H9 (cell line): Measurements from ENCODE around the gene PLS1. TPM values are rescaled to one million over a fixed set of nuclear protein-coding genes. Genes with fewer than 3 reads are reported as not detected.
A peak's percentile ranks its signal among the peaks of the same experiment; 100 is the strongest.

Experiments used
- DNase-seq: peaks from one replicate; pipeline ENCODE4 v3.0.0-alpha.2; 2017
- H2AFZ ChIP-seq: one replicate; pipeline ENCODE4 v1.6.1; 2013; ENCODE audit warnings: mild to moderate bottlenecking, low read length, control low read depth, moderate library complexity
- H2AK5ac ChIP-seq: 2 replicates; pipeline ENCODE4 v1.6.1; 2013; ENCODE audit warnings: low read length, control low read depth, mixed read lengths; ENCODE audit not compliant: insufficient read length
- H2BK120ac ChIP-seq: one replicate; pipeline ENCODE4 v1.6.1; 2013; ENCODE audit warnings: low read depth, mild to moderate bottlenecking, low read length, control low read depth, inconsistent platforms; ENCODE audit not compliant: poor library complexity, severe bottlenecking
- H2BK12ac ChIP-seq: 2 replicates; pipeline ENCODE4 v1.6.1; 2013; ENCODE audit warnings: low read length, control low read depth, mixed read lengths, low read depth; ENCODE audit not compliant: insufficient read length
- H2BK15ac ChIP-seq: 2 replicates; pipeline ENCODE4 v1.6.1; 2013; ENCODE audit warnings: low read depth, low read length, control low read depth
- H2BK20ac ChIP-seq: one replicate; pipeline ENCODE4 v1.6.1; 2013; ENCODE audit warnings: low read depth, mild to moderate bottlenecking, low read length, control low read depth, inconsistent platforms; ENCODE audit not compliant: poor library complexity, severe bottlenecking
- H2BK5ac ChIP-seq: 2 replicates; pipeline ENCODE4 v1.6.1; 2013; ENCODE audit warnings: low read length, control low read depth, mixed read lengths; ENCODE audit not compliant: insufficient read length
- H3K14ac ChIP-seq: 2 replicates; pipeline ENCODE4 v1.6.1; 2013; ENCODE audit warnings: low read length, control low read depth; ENCODE audit not compliant: insufficient read depth
- H3K18ac ChIP-seq: 2 replicates; pipeline ENCODE4 v1.6.1; 2013; ENCODE audit warnings: low read depth, mild to moderate bottlenecking, mixed read lengths, low read length, control low read depth; ENCODE audit not compliant: insufficient read length
- H3K23ac ChIP-seq: 2 replicates; pipeline ENCODE4 v1.6.1; 2013; ENCODE audit warnings: low read length, control low read depth, mixed read lengths, low read depth; ENCODE audit not compliant: insufficient read length
- H3K23me2 ChIP-seq: 2 replicates; pipeline ENCODE4 v1.6.1; 2013; ENCODE audit warnings: low read depth, mild to moderate bottlenecking, mixed read lengths, low read length, control low read depth; ENCODE audit not compliant: insufficient read length, poor library complexity, severe bottlenecking
- H3K27ac ChIP-seq: 2 replicates; pipeline ENCODE4 v1.5.1; 2013; ENCODE audit warnings: low read length, control low read depth, mixed read lengths, low read depth; ENCODE audit not compliant: insufficient read length
- H3K27me3 ChIP-seq: 2 replicates; pipeline ENCODE4 v1.6.1; 2013; ENCODE audit warnings: low read length, control low read depth, inconsistent platforms; ENCODE audit not compliant: insufficient read depth
- H3K4ac ChIP-seq: 2 replicates; pipeline ENCODE4 v1.6.1; 2013; ENCODE audit warnings: low read depth, mild to moderate bottlenecking, control low read depth, inconsistent platforms, low read length, moderate library complexity
- H3K4me1 ChIP-seq: 2 replicates; pipeline ENCODE4 v1.6.1; 2013; ENCODE audit warnings: low read length, control low read depth, inconsistent platforms; ENCODE audit not compliant: insufficient read depth
- H3K4me2 ChIP-seq: 2 replicates; pipeline ENCODE4 v1.6.1; 2013; ENCODE audit warnings: low read length, control low read depth, mixed read lengths; ENCODE audit not compliant: insufficient read length, insufficient read depth
- H3K56ac ChIP-seq: 2 replicates; pipeline ENCODE4 v1.6.1; 2013; ENCODE audit warnings: low read depth, mild to moderate bottlenecking, mixed read lengths, low read length, control low read depth; ENCODE audit not compliant: insufficient read length
- H3K79me1 ChIP-seq: 2 replicates; pipeline ENCODE4 v1.6.1; 2013; ENCODE audit warnings: low read depth, mild to moderate bottlenecking, moderate library complexity, low read length, control low read depth, inconsistent platforms; ENCODE audit not compliant: insufficient read depth, poor library complexity, severe bottlenecking
- H3K79me2 ChIP-seq: 2 replicates; pipeline ENCODE4 v1.6.1; 2013; ENCODE audit warnings: low read length, control low read depth, inconsistent platforms; ENCODE audit not compliant: insufficient read depth
- H3K9ac ChIP-seq: 2 replicates; pipeline ENCODE4 v1.6.1; 2013; ENCODE audit warnings: low read length, control low read depth, mixed read lengths; ENCODE audit not compliant: insufficient read length; ENCODE audit errors: extremely low read depth
- H3K9me3 ChIP-seq: one replicate; pipeline ENCODE4 v1.6.1; 2013; ENCODE audit warnings: low read depth, low read length, inconsistent platforms; ENCODE audit not compliant: control insufficient read depth
- H3T11ph ChIP-seq: one replicate; pipeline ENCODE4 v1.6.1; 2013; ENCODE audit warnings: mild to moderate bottlenecking, low read length, control low read depth, inconsistent platforms
- H4K20me1 ChIP-seq: one replicate; pipeline ENCODE4 v1.6.1; 2013; ENCODE audit not compliant: control insufficient read depth, insufficient read length, insufficient read depth
- H4K5ac ChIP-seq: 2 replicates; pipeline ENCODE4 v1.6.1; 2013; ENCODE audit warnings: low read depth, mild to moderate bottlenecking, mixed read lengths, low read length, control low read depth; ENCODE audit not compliant: insufficient read length
- H4K8ac ChIP-seq: replicated peaks from 2 replicates; pipeline ENCODE4 v1.6.1; 2013; ENCODE audit warnings: low read length, control low read depth, mixed read lengths, low read depth; ENCODE audit not compliant: insufficient read length
- H4K91ac ChIP-seq: 2 replicates; pipeline ENCODE4 v1.6.1; 2013; ENCODE audit warnings: low read depth, mild to moderate bottlenecking, moderate library complexity, mixed read lengths, low read length, control low read depth; ENCODE audit not compliant: insufficient read length
- H3K27ac Mint-ChIP-seq, 3 experiments: 2 replicates in 2 of 3; 3 replicates in 1 of 3; pipeline ENCODE4 v1.8.0; 2020 to 2021; ENCODE audit warnings: mixed read lengths in 3 of 3, mild to moderate bottlenecking in 1 of 3, moderate library complexity in 1 of 3
- H3K27me3 Mint-ChIP-seq: 2 replicates; pipeline ENCODE4 v1.8.0; 2021; ENCODE audit warnings: low read depth, mild to moderate bottlenecking, moderate library complexity, mixed read lengths
- H3K36me3 Mint-ChIP-seq, 3 experiments: 2 replicates in 2 of 3; 3 replicates in 1 of 3; pipeline ENCODE4 v1.8.0; 2020 to 2021; ENCODE audit warnings: low read depth in 3 of 3, mixed read lengths in 3 of 3; ENCODE audit not compliant: insufficient read depth in 1 of 3
- H3K4me1 Mint-ChIP-seq, 2 experiments: 2 replicates each; pipeline ENCODE4 v1.8.0; 2020; ENCODE audit warnings: mixed read lengths in 2 of 2
- H3K4me3 Mint-ChIP-seq, 2 experiments: 2 replicates in 1 of 2; 3 replicates in 1 of 2; pipeline ENCODE4 v1.8.0; 2020 to 2021; ENCODE audit warnings: mild to moderate bottlenecking in 2 of 2, mixed read lengths in 2 of 2, moderate library complexity in 1 of 2
- H3K9me3 Mint-ChIP-seq, 2 experiments: 2 replicates in 1 of 2; 3 replicates in 1 of 2; pipeline ENCODE4 v1.8.0; 2020; ENCODE audit warnings: mild to moderate bottlenecking in 2 of 2, mixed read lengths in 2 of 2, moderate library complexity in 1 of 2
- WGBS: extraction: QIAGEN DNeasy Blood & Tissue Kit; methylation state at CpG from one replicate; pipeline ENCODE4 v1.1.7; 2013; ENCODE audit warnings: missing lambda C conversion rate, low lambda C conversion rate, mixed read lengths; ENCODE audit not compliant: insufficient read length; ENCODE audit errors: extremely low coverage; 5-methylcytosine and 5-hydroxymethylcytosine counted together
- total RNA-seq: library from RNA; stranded (reverse); gene quantifications from 2 replicates; pipeline ENCODE4 v1.2.1, GENCODE V29; 2021
- TF ChIP-seq, protein P1 (sequence below): fragments of 200-600 bp; sonication (generic); conservative IDR thresholded peaks from 3 replicates; pipeline ENCODE4 v1.8.0; 2021; ENCODE audit warnings: antibody characterized with exemption, mild to moderate bottlenecking

PLS1 gene
- total RNA-seq, 1 experiment from 2014 or later, result 20.4 TPM

DNA sequence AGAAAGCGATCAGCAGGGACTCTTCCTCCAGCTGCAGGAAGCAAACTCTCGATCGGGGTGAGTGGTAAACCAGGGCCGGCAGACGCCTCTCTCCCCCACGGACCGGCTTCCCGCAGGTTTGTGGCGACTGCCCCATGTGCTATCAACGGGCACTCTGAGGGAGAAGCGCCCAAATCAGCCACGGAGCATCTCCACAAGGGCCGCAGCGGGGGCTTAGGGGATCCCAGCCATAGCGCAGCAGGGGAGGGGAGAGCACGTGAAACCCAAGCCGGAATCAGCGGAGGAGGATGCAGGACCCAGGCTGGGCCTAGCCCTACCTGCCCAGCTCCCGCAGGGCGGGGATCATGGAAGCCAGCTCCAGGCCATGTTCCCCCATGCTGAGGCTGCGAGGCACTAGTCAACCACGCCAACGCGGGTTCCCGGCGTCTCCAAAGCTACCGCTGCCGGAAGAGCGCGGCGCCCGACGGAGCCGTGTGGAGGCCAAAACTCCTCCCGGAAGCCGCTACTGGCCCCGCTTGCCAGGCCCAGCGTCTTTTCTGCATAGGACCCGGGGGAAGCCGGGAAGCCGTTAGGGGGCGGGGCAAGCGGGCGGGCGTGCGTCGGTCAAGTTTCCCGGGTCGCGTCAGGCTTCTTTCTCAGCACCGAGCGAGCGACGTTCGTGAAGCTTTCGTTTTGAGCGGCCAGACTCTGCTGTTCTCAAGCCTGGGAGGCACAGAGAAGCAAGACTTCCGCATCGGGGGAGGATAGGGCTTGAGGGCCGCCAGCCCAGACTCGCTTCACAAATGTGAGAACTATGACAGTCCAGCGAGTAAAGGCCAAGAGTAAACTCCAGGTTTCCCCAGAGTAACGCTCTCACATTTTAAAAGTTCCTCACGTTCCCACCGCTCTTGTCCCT is 17.6 kb upstream of the PLS1 start, which contains the start of gene ATR:
Gene ATR (minus strand): TSS at position 405 of the 895 bp plus-strand sequence. CDS start 29 bp downstream, at position 376.
- Histone ChIP-seq H2BK5ac (no peak within 1 kb of the TSS), H4K8ac (no peak within 1 kb of the TSS), H4K5ac (no peak within 1 kb of the TSS), H3K79me2 (peaks cover 11% of the 10 kb centered on the region; the same call in 1 of the 2 replicates), H3T11ph (no peak within 1 kb of the TSS), H3K4me1 (peaks cover 3% of the 10 kb centered on the region; the same call in 1 of the 2 replicates), H3K27me3 (no peaks in the 10 kb centered on the region), H2BK20ac (no peak within 1 kb of the TSS), H3K4ac (no peak within 1 kb of the TSS; the same call in 1 of the 2 replicates), H3K27ac (peak within 1 kb of the TSS; percentile 46), H3K23ac (no peak within 1 kb of the TSS), H3K14ac (peak within 1 kb of the TSS; percentile 87; the same call in 1 of the 2 replicates), H3K23me2 (peaks cover 5% of the 10 kb centered on the region), H2BK120ac (no peak within 1 kb of the TSS), H3K4me2 (peak within 1 kb of the TSS; percentile 90), H2BK15ac (no peak within 1 kb of the TSS), H2AK5ac (no peak within 1 kb of the TSS), H4K20me1 (no peaks in the 10 kb centered on the region), H2AFZ (no peak within 1 kb of the TSS), H3K18ac (peak within 1 kb of the TSS; percentile 63), H3K79me1 (no peaks in the 10 kb centered on the region), H3K9ac (peak within 1 kb of the TSS; percentile 82), H4K91ac (no peak within 1 kb of the TSS), H2BK12ac (no peak within 1 kb of the TSS), H3K9me3 (no peaks in the 10 kb centered on the region), H3K56ac (no peak within 1 kb of the TSS)
- Mint-ChIP-seq H3K4me3 (peak within 1 kb of the TSS; percentile 92 to 94), H3K9me3 (no peaks in the 10 kb centered on the region), H3K4me1 (peaks cover 33 to 34% of the 10 kb centered on the region in 2 experiments), H3K27ac (peak within 1 kb of the TSS; percentile 94 to 97 (median 95)), H3K27me3 (no peaks in the 10 kb centered on the region; the same call in 1 of the 2 replicates), H3K36me3 (peaks cover 0 to 4% (median 3%) of the 10 kb centered on the region in 3 experiments; a peak in 2 of 7 replicates)
- TF ChIP-seq, protein P1, sequence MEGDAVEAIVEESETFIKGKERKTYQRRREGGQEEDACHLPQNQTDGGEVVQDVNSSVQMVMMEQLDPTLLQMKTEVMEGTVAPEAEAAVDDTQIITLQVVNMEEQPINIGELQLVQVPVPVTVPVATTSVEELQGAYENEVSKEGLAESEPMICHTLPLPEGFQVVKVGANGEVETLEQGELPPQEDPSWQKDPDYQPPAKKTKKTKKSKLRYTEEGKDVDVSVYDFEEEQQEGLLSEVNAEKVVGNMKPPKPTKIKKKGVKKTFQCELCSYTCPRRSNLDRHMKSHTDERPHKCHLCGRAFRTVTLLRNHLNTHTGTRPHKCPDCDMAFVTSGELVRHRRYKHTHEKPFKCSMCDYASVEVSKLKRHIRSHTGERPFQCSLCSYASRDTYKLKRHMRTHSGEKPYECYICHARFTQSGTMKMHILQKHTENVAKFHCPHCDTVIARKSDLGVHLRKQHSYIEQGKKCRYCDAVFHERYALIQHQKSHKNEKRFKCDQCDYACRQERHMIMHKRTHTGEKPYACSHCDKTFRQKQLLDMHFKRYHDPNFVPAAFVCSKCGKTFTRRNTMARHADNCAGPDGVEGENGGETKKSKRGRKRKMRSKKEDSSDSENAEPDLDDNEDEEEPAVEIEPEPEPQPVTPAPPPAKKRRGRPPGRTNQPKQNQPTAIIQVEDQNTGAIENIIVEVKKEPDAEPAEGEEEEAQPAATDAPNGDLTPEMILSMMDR, result no peak
- DNase-seq, result peak; percentile 97
- no CpG with 5 or more reads among the region's 65 CpGs for WGBS
